Prostate gland (tissue), 2 donors: ENCODE results near the gene CTTN.

Experiments used
- POLR2A ChIP-seq: fragments of 450-650 bp; IDR thresholded peaks from one replicate; pipeline ENCODE4 v1.6.1; 2016; ENCODE audit warnings: antibody characterized with exemption, mild to moderate bottlenecking
- TF ChIP-seq, protein P1 (sequence below), 4 experiments: fragments of 200-600 bp in 2 of 4; fragments of 450-650 bp in 2 of 4; sonication (generic) in 2 of 4; IDR thresholded peaks; 1 replicate in 3 of 4; 2 replicates in 1 of 4; pipeline ENCODE4 v1.5.1; 2016 to 2019; ENCODE audit warnings: antibody characterized with exemption in 4 of 4, mild to moderate bottlenecking in 2 of 4, moderate library complexity in 2 of 4

DNA sequence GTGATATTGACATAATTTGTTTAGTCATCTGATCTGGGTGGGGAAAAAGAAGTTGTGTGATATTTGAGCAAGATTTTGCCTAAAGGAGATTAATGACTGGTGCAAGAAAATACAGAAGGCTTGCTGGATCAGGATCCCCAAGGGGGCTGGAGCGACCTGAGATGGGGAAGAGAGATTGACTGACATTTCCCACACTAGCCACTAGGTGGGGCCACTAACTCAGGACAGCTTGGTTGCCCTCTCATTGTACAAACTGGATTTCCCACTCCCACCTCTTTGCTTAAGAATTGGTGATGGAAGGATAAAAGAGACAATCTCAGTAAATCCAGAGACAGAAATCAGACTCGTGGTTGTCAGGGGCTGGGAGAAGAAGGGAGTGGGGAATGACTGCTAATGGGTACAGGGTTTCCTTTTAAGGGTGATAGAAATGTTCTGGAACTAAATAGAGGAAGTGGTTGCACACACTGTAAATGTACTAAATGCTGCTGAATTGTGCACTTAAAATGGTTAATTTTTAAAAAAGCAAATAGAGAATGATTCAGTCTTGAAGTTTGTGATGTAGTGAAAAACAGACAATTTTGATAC is 50.7 kb downstream of the CTTN start:
- TF ChIP-seq, protein P1, sequence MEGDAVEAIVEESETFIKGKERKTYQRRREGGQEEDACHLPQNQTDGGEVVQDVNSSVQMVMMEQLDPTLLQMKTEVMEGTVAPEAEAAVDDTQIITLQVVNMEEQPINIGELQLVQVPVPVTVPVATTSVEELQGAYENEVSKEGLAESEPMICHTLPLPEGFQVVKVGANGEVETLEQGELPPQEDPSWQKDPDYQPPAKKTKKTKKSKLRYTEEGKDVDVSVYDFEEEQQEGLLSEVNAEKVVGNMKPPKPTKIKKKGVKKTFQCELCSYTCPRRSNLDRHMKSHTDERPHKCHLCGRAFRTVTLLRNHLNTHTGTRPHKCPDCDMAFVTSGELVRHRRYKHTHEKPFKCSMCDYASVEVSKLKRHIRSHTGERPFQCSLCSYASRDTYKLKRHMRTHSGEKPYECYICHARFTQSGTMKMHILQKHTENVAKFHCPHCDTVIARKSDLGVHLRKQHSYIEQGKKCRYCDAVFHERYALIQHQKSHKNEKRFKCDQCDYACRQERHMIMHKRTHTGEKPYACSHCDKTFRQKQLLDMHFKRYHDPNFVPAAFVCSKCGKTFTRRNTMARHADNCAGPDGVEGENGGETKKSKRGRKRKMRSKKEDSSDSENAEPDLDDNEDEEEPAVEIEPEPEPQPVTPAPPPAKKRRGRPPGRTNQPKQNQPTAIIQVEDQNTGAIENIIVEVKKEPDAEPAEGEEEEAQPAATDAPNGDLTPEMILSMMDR (IDR thresholded peaks at IDR 0.05) = peak in 1 of 4 experiments; percentile 7
- TF ChIP-seq POLR2A = no peak
